ENCODE results near the gene LHX4. TPM values are rescaled to one million over a fixed set of nuclear protein-coding genes. Genes with fewer than 3 reads are reported as not detected.

LHX4 gene
- total RNA-seq, 2 donors from 2014 or later, result not detected

DNA sequence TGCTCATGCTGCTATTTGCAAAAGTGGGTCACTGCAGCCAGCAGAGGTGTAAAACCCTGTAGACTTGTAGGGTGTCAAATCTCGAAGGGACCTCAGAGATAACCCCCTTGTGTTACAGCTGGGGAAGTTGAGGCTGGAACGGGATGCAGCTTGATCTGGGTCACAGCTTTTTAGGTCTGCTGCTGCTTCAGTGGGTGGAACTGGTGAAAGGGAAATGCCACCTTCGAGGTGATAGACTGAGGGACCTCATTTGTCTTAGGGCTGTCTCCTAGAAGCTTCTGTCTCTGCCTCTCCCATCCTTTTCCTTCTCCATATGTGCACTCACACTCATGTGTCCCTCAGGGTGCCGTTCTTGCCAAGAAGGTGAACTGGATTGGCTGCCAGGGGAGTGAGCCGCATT lies 40.0 kb upstream of the LHX4 start:
- WGBS, 2 experiments (ENCODE audit: insufficient coverage in 1 of 2, insufficient read length in 1 of 2), result 88 to 92% methylated on average over 5 of the region's 5 CpGs
- H3K27ac ChIP-seq (ENCODE audit: low read depth, low read length), result no peak overlapping the region
- H3K4me1 ChIP-seq (ENCODE audit: control insufficient read depth, insufficient read depth, low read length), result no peaks in the 10 kb centered on the region
- Mint-ChIP-seq H3K9me3 (no peaks in the 10 kb centered on the region), H3K4me3 (no peak overlapping the region), H3K36me3 (ENCODE audit: low read depth) (peaks cover 43% of the 10 kb centered on the region), H3K27me3 (ENCODE audit: insufficient read depth) (peaks cover 10% of the 10 kb centered on the region), H3K4me1 (peaks cover 8% of the 10 kb centered on the region), H3K27ac (no peak overlapping the region)
- no peak overlapping the region for H3K4me3 ChIP-seq (ENCODE audit: low read length)
- H3K36me3 ChIP-seq (ENCODE audit: control insufficient read depth, insufficient read depth, low read length), result peaks cover 22% of the 10 kb centered on the region
- no peak for DNase-seq
- H3K9me3 ChIP-seq (ENCODE audit: control insufficient read depth, low read length), result no peaks in the 10 kb centered on the region
- no peaks in the 10 kb centered on the region for H3K27me3 ChIP-seq (ENCODE audit: control insufficient read depth, insufficient read depth, low read length, poor library complexity, severe bottlenecking)
- TF ChIP-seq, protein P1, sequence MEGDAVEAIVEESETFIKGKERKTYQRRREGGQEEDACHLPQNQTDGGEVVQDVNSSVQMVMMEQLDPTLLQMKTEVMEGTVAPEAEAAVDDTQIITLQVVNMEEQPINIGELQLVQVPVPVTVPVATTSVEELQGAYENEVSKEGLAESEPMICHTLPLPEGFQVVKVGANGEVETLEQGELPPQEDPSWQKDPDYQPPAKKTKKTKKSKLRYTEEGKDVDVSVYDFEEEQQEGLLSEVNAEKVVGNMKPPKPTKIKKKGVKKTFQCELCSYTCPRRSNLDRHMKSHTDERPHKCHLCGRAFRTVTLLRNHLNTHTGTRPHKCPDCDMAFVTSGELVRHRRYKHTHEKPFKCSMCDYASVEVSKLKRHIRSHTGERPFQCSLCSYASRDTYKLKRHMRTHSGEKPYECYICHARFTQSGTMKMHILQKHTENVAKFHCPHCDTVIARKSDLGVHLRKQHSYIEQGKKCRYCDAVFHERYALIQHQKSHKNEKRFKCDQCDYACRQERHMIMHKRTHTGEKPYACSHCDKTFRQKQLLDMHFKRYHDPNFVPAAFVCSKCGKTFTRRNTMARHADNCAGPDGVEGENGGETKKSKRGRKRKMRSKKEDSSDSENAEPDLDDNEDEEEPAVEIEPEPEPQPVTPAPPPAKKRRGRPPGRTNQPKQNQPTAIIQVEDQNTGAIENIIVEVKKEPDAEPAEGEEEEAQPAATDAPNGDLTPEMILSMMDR (conservative IDR thresholded peaks at IDR 0.05), result no peak
- no peak overlapping the region for H3K9ac ChIP-seq (ENCODE audit: extremely low read depth, low read length, poor library complexity, severe bottlenecking)

DNA sequence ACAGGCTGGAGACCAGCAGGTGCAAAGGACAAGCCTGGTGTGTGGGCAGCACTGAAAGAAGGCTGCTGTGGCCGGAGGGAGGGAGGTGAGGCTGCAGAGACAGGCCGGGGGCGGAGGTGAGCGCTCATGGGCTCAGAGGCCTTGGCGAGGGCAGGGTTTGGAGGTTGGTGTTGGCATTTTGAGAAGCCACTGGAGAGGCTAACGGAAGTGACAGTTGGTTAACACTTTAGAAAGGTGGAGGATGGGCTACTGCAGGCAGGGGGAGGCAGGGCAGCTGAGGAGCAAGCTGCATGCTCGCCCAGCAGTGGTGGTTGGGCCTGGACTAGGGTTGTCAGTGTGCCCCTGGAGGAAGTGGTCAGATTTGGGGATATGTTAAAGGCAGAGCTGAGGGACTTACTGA lies 37.9 kb upstream of the LHX4 start:
- H3K4me1 ChIP-seq (ENCODE audit: control insufficient read depth, insufficient read depth, low read length), result no peaks in the 10 kb centered on the region
- peaks cover 26% of the 10 kb centered on the region for H3K36me3 ChIP-seq (ENCODE audit: control insufficient read depth, insufficient read depth, low read length)
- peaks cover 18% of the 10 kb centered on the region for H3K27me3 Mint-ChIP-seq (ENCODE audit: insufficient read depth)
- DNase-seq, result no peak
- H3K4me3 ChIP-seq (ENCODE audit: low read length), result no peak overlapping the region
- H3K4me1 Mint-ChIP-seq, result peaks cover 8% of the 10 kb centered on the region
- no peak overlapping the region for H3K4me3 Mint-ChIP-seq
- TF ChIP-seq, protein P1 (conservative IDR thresholded peaks at IDR 0.05), result no peak
- no peak overlapping the region for H3K27ac Mint-ChIP-seq
- peaks cover 46% of the 10 kb centered on the region for H3K36me3 Mint-ChIP-seq (ENCODE audit: low read depth)
- no peak overlapping the region for H3K27ac ChIP-seq (ENCODE audit: low read depth, low read length)
- H3K9me3 ChIP-seq (ENCODE audit: control insufficient read depth, low read length), result no peaks in the 10 kb centered on the region
- H3K27me3 ChIP-seq (ENCODE audit: control insufficient read depth, insufficient read depth, low read length, poor library complexity, severe bottlenecking), result peaks cover 13% of the 10 kb centered on the region
- no peak overlapping the region for H3K9ac ChIP-seq (ENCODE audit: extremely low read depth, low read length, poor library complexity, severe bottlenecking)
- 94% methylated on average over 7 of the region's 7 CpGs for WGBS, 2 experiments (ENCODE audit: insufficient coverage in 1 of 2, insufficient read length in 1 of 2)
- no peaks in the 10 kb centered on the region for H3K9me3 Mint-ChIP-seq

DNA sequence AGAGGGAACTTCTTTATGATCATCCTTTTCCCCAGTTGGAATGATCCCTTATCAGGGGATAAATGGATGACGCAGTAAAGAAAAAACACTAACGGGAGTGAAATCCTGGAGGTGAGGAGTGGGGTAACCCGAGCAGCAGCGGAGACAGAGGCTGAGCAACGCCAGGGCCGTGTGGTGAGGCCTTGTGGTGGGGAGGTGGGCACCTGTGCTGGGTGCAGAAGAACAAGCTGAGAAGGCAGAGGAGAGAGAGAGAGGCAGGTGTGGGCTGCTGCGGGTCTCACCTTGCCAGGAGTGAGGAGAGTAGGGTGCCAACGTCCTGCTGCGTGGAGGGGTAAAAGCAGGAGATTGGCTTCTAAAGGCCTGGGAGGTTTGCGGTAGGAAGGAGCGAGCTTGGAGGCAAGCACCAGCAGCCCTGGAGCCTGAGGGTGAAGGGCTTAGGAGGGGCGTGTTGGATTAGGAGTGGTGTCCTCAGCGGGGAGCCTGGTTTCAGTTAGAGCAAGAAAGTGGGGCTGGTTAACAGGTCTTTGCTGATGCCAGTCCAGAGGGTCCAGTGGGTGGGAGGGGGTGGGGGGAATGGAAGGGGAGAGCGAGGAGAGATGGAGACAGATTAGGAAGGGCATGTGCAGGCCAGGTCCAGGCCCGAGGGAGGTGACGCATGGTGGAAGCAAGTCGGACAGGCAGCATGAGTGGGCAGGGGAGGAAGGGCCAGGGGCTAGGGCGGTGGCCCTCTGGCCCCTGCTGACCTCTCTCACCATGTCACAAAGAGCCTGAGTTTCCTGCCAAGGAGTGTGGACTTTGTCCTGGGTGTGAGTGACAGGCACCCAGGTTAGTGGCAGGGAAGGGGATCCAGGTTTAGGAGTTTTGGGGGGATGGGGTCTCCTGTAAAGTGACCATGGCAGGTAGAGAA lies 36.7 kb upstream of the LHX4 start:
- Histone ChIP-seq H3K27ac (ENCODE audit: low read depth, low read length) (no peak overlapping the region), H3K4me1 (ENCODE audit: control insufficient read depth, insufficient read depth, low read length) (peaks cover 2% of the 10 kb centered on the region), H3K4me3 (ENCODE audit: low read length) (no peak overlapping the region), H3K36me3 (ENCODE audit: control insufficient read depth, insufficient read depth, low read length) (peaks cover 26% of the 10 kb centered on the region), H3K27me3 (ENCODE audit: control insufficient read depth, insufficient read depth, low read length, poor library complexity, severe bottlenecking) (peaks cover 17% of the 10 kb centered on the region), H3K9me3 (ENCODE audit: control insufficient read depth, low read length) (no peaks in the 10 kb centered on the region), H3K9ac (ENCODE audit: extremely low read depth, low read length, poor library complexity, severe bottlenecking) (no peak overlapping the region)
- H3K4me1 Mint-ChIP-seq, result peaks cover 17% of the 10 kb centered on the region
- H3K27ac Mint-ChIP-seq, result no peak overlapping the region
- WGBS, 2 experiments (ENCODE audit: insufficient coverage in 1 of 2, insufficient read length in 1 of 2), result 93 to 97% methylated on average over 10 to 18 of the region's 18 CpGs
- no peak for DNase-seq
- peaks cover 22% of the 10 kb centered on the region for H3K27me3 Mint-ChIP-seq (ENCODE audit: insufficient read depth)
- peaks cover 46% of the 10 kb centered on the region for H3K36me3 Mint-ChIP-seq (ENCODE audit: low read depth)
- no peaks in the 10 kb centered on the region for H3K9me3 Mint-ChIP-seq
- H3K4me3 Mint-ChIP-seq, result no peak overlapping the region
- TF ChIP-seq, protein P1 (conservative IDR thresholded peaks at IDR 0.05), result no peak
